Activated CD4-positive, alpha-beta memory T cell treated with anti-CD3 and anti-CD28 coated beads, Interleukin-2, amount 10 ng/mL, durations not matched to agents 7 days and 5 days (primary cell): Measurements from ENCODE around the gene PSMD4. TPM values are rescaled to one million over a fixed set of nuclear protein-coding genes. Genes with fewer than 3 reads are reported as not detected.
A peak's percentile ranks its signal among the peaks of the same experiment; 100 is the strongest.

ENCODE experiments used
- CTCF ChIA-PET: fragments of 350-600 bp; sonication (Branson Sonifier 250); formaldehyde crosslinking; loops from one replicate; lab custom pipeline; 2021; ENCODE audit warnings: antibody characterized with exemption, inconsistent platforms; lab: Charles Lee
- POLR2A ChIA-PET: fragments of 350-600 bp; sonication (Branson Sonifier 250); formaldehyde crosslinking; loops from one replicate; lab custom pipeline; 2021; ENCODE audit warnings: antibody characterized with exemption; lab: Charles Lee
- DNase-seq: peaks from one replicate; pipeline ENCODE4 v3.0.0-alpha.2; 2020
- H3K27ac Mint-ChIP-seq: one replicate; pipeline ENCODE4 v1.8.0; 2021; ENCODE audit warnings: mild to moderate bottlenecking, mixed read lengths
- H3K27me3 Mint-ChIP-seq: one replicate; pipeline ENCODE4 v1.8.0; 2021; ENCODE audit warnings: mixed read lengths
- H3K36me3 Mint-ChIP-seq: one replicate; pipeline ENCODE4 v1.8.0; 2021; ENCODE audit warnings: low read depth, mixed read lengths
- H3K4me1 Mint-ChIP-seq: one replicate; pipeline ENCODE4 v1.8.0; 2021; ENCODE audit warnings: mixed read lengths
- H3K4me3 Mint-ChIP-seq: one replicate; pipeline ENCODE4 v1.8.0; 2021; ENCODE audit warnings: mild to moderate bottlenecking, mixed read lengths
- H3K9me3 Mint-ChIP-seq: one replicate; pipeline ENCODE4 v1.8.0; 2021; ENCODE audit warnings: mixed read lengths
- total RNA-seq, 2 experiments: library from RNA; stranded (reverse); gene quantifications; one replicate each; pipeline ENCODE4 v1.2.3, GENCODE V29; 2021

PSMD4 gene
- total RNA-seq, 2 experiments from 2014 or later: 178 to 188 TPM

DNA sequence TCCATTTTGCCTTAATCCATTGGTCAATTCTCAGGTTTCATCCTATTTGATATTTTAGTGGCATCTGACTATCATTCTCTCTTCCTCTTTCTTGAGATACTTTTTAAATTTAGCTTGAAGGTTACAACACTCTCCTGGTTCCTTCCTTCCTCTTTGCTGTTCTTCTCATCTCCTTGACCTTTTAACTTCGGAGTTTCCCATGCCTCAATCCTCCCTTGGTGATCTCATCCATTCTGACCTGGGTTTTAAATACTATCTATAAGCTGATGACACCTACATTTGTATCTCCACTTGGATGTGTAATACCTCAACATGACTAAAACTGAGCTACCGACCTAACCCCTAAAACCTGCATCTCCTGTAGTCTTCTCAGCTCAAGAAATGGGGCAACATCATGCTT, 22.7 kb downstream of the PSMD4 start:
- CTCF ChIA-PET: interaction anchor here (0.5 to 1.4 kb wide), 5 partner anchors 20 to 177 kb away, joined by 3 to 4 read pairs (median 4); no protein-coding TSS in a partner anchor
- Mint-ChIP-seq H3K27ac (no peak overlapping the region), H3K36me3 (peaks cover 14% of the 10 kb centered on the region), H3K27me3 (no peaks in the 10 kb centered on the region), H3K4me1 (peaks cover 23% of the 10 kb centered on the region), H3K9me3 (no peaks in the 10 kb centered on the region), H3K4me3 (no peak overlapping the region)
- no peak for DNase-seq
- POLR2A ChIA-PET: interaction anchor here (0.6 to 2.7 kb wide), 2 partner anchors 8 to 23 kb away, joined by 3 to 20 read pairs; partner anchors contain the start of gene PSMD4

DNA sequence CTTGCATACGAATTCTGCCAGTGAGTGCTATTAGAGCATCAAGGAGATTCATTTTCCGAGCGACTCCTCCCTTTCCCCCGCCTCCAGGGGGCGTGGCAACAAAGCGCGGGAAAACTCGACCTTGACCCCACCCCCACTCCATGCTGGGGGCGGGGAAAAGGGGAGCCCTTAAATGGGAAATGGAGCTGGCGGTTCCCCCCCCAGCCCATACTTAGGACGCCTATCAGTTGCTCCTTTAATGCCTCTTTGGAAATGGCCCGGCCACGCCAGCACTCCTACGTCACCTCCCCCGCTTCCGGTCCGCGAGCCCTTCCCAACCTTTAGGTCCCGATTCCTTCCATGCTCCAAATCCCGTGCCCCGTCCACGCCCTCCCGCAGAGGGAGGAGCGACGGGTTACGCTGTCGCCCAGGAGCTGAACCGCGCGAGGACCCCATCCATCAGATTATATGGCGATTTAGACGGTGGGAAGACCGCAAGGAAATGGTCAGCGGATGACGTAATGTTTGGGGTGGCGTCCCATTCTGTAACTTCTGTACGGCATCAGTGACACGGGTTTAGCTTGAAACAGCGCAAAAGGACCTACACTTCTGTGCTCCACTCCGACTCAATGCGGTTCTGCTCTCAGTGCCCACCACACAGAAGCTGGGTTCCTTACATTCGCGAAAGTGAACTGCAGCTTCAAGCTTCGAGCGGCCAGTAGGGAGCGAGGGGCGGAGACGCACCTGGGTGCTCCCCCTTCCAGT, 26.9 kb downstream of the PSMD4 start:
- ChIA-PET CTCF (interaction anchor here (1.0 to 2.1 kb wide), 14 partner anchors 14 to 210 kb away, joined by 3 to 31 read pairs (median 8); partner anchors contain the start of genes GABPB2, PI4KB, PSMB4 and PSMD4), POLR2A (interaction anchor here (0.6 to 3.4 kb wide), 41 partner anchors 8 to 1394 kb away, joined by 3 to 38 read pairs (median 4); partner anchors contain the start of genes C1orf56, PI4KB, PIP5K1A and POGZ)
- H3K36me3 Mint-ChIP-seq: peaks cover 19% of the 10 kb centered on the region
- no peaks in the 10 kb centered on the region for H3K9me3 Mint-ChIP-seq
- peak overlapping the region; percentile 98 for H3K27ac Mint-ChIP-seq
- H3K4me1 Mint-ChIP-seq: peaks cover 42% of the 10 kb centered on the region
- peak; percentile 97 for DNase-seq
- H3K4me3 Mint-ChIP-seq: peak overlapping the region; percentile 95
- H3K27me3 Mint-ChIP-seq: no peaks in the 10 kb centered on the region

GRCh38 chr1:151281969-151282882, 27.7 kb downstream of the PSMD4 start, which contains the start of gene ZNF687:
Gene ZNF687, plus strand, starts transcription at chr1:151282299. Its CDS starts 3,993 bp downstream, at chr1:151286292.
- ChIA-PET CTCF (interaction anchor here (0.8 to 2.1 kb wide), 16 partner anchors 13 to 211 kb away, joined by 3 to 31 read pairs (median 8); partner anchors contain the start of genes GABPB2, PI4KB, PSMB4 and PSMD4), POLR2A (interaction anchor here (0.7 to 3.4 kb wide), 47 partner anchors 9 to 918 kb away, joined by 3 to 38 read pairs (median 5); partner anchors contain the start of genes C1orf56, PI4KB, PIP5K1A and POGZ)
- H3K9me3 Mint-ChIP-seq: no peaks in the 10 kb centered on the region
- H3K4me3 Mint-ChIP-seq: peak within 1 kb of the TSS; percentile 95
- no peaks in the 10 kb centered on the region for H3K27me3 Mint-ChIP-seq
- peaks cover 27% of the 10 kb centered on the region for H3K36me3 Mint-ChIP-seq
- DNase-seq: peak; percentile 99
- peaks cover 38% of the 10 kb centered on the region for H3K4me1 Mint-ChIP-seq
- peak within 1 kb of the TSS; percentile 98 for H3K27ac Mint-ChIP-seq

- POLR2A ChIA-PET: interaction anchor here (0.7 to 3.4 kb wide), 16 partner anchors 9 to 93 kb away, joined by 3 to 38 read pairs (median 6); partner anchors contain the start of genes PI4KB, PIP5K1A, PSMD4 and VPS72
- peak; percentile 35 for DNase-seq
- CTCF ChIA-PET: interaction anchor here (0.8 to 3.1 kb wide), 5 partner anchors 18 to 116 kb away, joined by 3 to 9 read pairs (median 7); partner anchors contain the start of genes PSMB4 and PSMD4
- H3K4me1 Mint-ChIP-seq: peaks cover 31% of the 10 kb centered on the region
- H3K27ac Mint-ChIP-seq: peak overlapping the region; percentile 85
- H3K4me3 Mint-ChIP-seq: peak overlapping the region; percentile 95
- H3K27me3 Mint-ChIP-seq: no peaks in the 10 kb centered on the region
- H3K9me3 Mint-ChIP-seq: no peaks in the 10 kb centered on the region
- peaks cover 30% of the 10 kb centered on the region for H3K36me3 Mint-ChIP-seq
These were observed 28.6 kb downstream of the PSMD4 start for GRCh38 chr1:151282883-151283725.

DNA sequence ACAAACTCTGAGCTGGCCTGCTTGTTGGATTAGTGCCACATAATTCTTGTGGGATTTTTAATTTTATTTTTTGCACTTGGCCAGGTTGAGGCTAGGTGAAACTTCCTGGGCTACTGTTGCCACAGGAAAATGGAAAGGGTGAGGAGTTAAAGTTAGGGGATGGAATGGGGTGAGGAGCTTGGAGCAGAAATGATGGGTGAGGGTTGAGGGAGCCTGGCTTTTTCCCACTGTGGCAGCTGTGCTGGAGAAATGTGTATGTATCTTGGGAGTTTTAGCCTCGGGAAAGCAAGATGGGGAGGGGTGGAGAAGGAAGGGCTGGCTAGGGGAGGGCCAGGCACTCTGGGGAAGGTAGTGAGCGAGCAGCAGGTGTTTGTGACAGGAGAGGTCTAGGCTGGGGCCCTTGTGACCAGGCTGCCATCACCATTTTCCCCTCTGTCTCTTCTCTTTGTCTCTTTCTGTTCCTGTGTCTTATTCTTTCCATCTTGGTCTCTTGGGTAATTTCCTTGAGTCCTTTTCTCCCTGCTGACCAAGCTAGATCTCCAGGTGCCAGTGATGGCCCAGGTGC, 29.6 kb downstream of the PSMD4 start:
- ChIA-PET CTCF (interaction anchor here (0.7 to 3.1 kb wide), 4 partner anchors 11 to 57 kb away, joined by 3 to 9 read pairs (median 4); no protein-coding TSS in a partner anchor), POLR2A (interaction anchor here (0.8 to 1.9 kb wide), 12 partner anchors 8 to 87 kb away, joined by 3 to 12 read pairs (median 6); partner anchors contain the start of gene PI4KB)
- peaks cover 40% of the 10 kb centered on the region for H3K36me3 Mint-ChIP-seq
- DNase-seq: no peak
- H3K4me3 Mint-ChIP-seq: peak overlapping the region; percentile 95
- H3K27me3 Mint-ChIP-seq: no peaks in the 10 kb centered on the region
- peak overlapping the region; percentile 85 for H3K27ac Mint-ChIP-seq
- H3K9me3 Mint-ChIP-seq: no peaks in the 10 kb centered on the region
- H3K4me1 Mint-ChIP-seq: peaks cover 32% of the 10 kb centered on the region

GRCh38 chr1:151286619-151287340, 32.2 kb downstream of the PSMD4 start:
- ChIA-PET CTCF (no interaction called here), POLR2A (no interaction called here)
- H3K36me3 Mint-ChIP-seq: peaks cover 56% of the 10 kb centered on the region
- H3K27me3 Mint-ChIP-seq: no peaks in the 10 kb centered on the region
- H3K4me3 Mint-ChIP-seq: no peak overlapping the region
- H3K4me1 Mint-ChIP-seq: peaks cover 23% of the 10 kb centered on the region
- H3K27ac Mint-ChIP-seq: no peak overlapping the region
- no peak for DNase-seq
- H3K9me3 Mint-ChIP-seq: no peaks in the 10 kb centered on the region

GRCh38 chr1:151287341-151287699, 32.8 kb downstream of the PSMD4 start:
- DNase-seq: no peak
- CTCF ChIA-PET: no interaction called here
- POLR2A ChIA-PET: no interaction called here
- Mint-ChIP-seq H3K4me1 (peaks cover 23% of the 10 kb centered on the region), H3K4me3 (no peak overlapping the region), H3K27ac (no peak overlapping the region), H3K9me3 (no peaks in the 10 kb centered on the region), H3K36me3 (peaks cover 57% of the 10 kb centered on the region), H3K27me3 (no peaks in the 10 kb centered on the region)

DNA sequence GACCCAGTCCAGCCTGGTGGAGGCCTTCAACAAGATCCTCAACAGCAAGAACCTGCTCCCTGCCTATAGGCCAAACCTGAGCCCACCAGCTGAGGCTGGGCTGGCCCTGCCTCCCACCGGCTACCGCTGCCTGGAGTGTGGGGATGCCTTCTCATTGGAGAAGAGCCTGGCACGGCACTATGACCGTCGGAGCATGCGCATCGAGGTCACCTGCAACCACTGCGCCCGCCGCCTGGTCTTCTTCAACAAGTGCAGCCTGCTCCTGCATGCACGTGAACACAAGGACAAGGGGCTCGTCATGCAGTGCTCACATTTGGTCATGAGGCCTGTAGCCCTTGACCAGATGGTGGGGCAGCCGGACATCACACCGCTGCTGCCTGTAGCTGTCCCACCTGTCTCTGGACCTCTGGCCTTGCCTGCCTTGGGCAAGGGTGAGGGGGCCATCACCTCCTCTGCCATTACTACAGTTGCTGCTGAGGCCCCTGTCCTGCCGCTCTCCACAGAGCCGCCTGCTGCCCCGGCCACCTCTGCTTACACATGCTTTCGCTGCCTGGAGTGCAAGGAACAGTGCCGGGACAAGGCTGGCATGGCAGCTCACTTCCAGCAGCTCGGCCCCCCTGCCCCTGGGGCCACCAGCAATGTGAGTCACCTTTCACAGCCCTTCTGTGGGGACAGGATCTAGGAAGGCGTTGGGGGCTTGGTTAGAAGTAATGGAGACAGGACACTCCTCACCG, 33.4 kb downstream of the PSMD4 start:
- Mint-ChIP-seq H3K27ac (no peak overlapping the region), H3K4me3 (no peak overlapping the region), H3K9me3 (no peaks in the 10 kb centered on the region), H3K27me3 (no peaks in the 10 kb centered on the region), H3K4me1 (peaks cover 22% of the 10 kb centered on the region), H3K36me3 (peaks cover 61% of the 10 kb centered on the region)
- DNase-seq: no peak
- ChIA-PET CTCF (no interaction called here), POLR2A (interaction anchor here (1.2 kb wide), 1 partner anchor 24 kb away, joined by 3 read pairs; no protein-coding TSS in a partner anchor)

GRCh38 chr1:151288502-151288901, 34.0 kb downstream of the PSMD4 start:
- Mint-ChIP-seq H3K9me3 (no peaks in the 10 kb centered on the region), H3K4me3 (no peak overlapping the region), H3K27me3 (no peaks in the 10 kb centered on the region), H3K27ac (no peak overlapping the region), H3K4me1 (peaks cover 17% of the 10 kb centered on the region), H3K36me3 (peaks cover 64% of the 10 kb centered on the region)
- ChIA-PET POLR2A (interaction anchor here (1.2 kb wide), 1 partner anchor 23 kb away, joined by 3 read pairs; no protein-coding TSS in a partner anchor), CTCF (no interaction called here)
- DNase-seq: no peak

DNA sequence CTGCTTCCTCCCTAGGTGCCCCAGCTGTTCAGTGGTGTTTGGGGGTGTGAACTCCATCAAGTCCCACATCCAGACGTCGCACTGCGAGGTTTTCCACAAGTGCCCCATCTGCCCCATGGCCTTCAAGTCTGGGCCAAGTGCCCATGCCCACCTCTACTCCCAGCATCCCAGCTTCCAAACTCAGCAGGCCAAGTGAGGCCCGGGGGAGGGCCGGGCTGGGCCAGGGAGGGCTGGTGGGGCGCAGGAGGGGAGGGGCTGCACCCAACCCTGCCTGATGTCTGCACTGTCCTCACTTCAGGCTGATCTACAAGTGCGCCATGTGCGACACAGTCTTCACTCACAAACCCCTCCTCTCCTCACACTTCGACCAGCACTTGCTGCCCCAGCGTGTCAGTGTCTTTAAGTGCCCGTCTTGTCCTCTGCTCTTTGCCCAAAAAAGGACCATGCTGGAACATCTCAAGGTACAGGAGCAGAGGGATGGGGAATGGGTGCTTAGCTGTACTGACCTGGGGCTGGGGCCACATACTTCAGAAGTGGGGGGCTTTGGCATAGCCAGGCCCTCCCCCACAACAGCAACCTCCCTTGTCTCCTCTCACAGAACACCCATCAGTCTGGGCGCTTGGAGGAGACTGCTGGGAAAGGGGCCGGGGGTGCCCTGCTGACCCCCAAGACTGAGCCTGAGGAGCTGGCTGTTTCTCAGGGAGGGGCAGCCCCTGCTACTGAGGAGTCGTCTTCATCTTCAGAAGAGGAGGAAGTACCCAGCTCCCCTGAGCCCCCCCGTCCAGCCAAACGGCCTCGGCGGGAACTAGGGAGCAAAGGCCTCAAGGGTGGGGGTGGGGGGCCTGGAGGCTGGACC, 34.8 kb downstream of the PSMD4 start:
- H3K4me1 Mint-ChIP-seq: peaks cover 9% of the 10 kb centered on the region
- POLR2A ChIA-PET: interaction anchor here (1.2 kb wide), 1 partner anchor 22 kb away, joined by 3 read pairs; no protein-coding TSS in a partner anchor
- H3K27ac Mint-ChIP-seq: no peak overlapping the region
- peaks cover 67% of the 10 kb centered on the region for H3K36me3 Mint-ChIP-seq
- CTCF ChIA-PET: no interaction called here
- DNase-seq: no peak
- no peak overlapping the region for H3K4me3 Mint-ChIP-seq
- H3K27me3 Mint-ChIP-seq: no peaks in the 10 kb centered on the region
- no peaks in the 10 kb centered on the region for H3K9me3 Mint-ChIP-seq
